ENCODE measurements around the gene SUCLA2.

GRCh38 chr13:47903836-47904235 lies 97.2 kb downstream of the SUCLA2 start:
- no peak for TF ChIP-seq CTCF (IDR thresholded peaks at IDR 0.05; ENCODE audit: borderline replicate concordance, extremely low read depth, low read length, poor library complexity, severe bottlenecking)
- TF ChIP-seq EZH2 (IDR thresholded peaks at IDR 0.05; ENCODE audit: borderline replicate concordance, low read depth, low read length, severe bottlenecking): no peak
